Stimulated activated CD8-positive, alpha-beta memory T cell treated with anti-CD3 and anti-CD28 coated beads, Interleukin-7, amount 100 ng/mL, for 4 hours (primary cell): ENCODE results near the gene DCAF8L2.
"Not testable (repeated sequence)": the region's sequence is repeated elsewhere in the genome, so short reads cannot be mapped to it uniquely, and the experiment has no call there.

Experiments
- DNase-seq, 2 donors: peaks; one replicate each; pipeline ENCODE4 v3.0.0-alpha.2; 2020; ENCODE audit warnings: low read depth in 2 of 2

DCAF8L2 gene

GRCh38 chrX:27679281-27679680 lies 89.1 kb downstream of the DCAF8L2 start:
- no peak for DNase-seq

GRCh38 chrX:27680726-27681125 lies 90.6 kb downstream of the DCAF8L2 start:
- no peak for DNase-seq

GRCh38 chrX:27683566-27684208 lies 93.5 kb downstream of the DCAF8L2 start:
- DNase-seq = not testable (repeated sequence)

DNA sequence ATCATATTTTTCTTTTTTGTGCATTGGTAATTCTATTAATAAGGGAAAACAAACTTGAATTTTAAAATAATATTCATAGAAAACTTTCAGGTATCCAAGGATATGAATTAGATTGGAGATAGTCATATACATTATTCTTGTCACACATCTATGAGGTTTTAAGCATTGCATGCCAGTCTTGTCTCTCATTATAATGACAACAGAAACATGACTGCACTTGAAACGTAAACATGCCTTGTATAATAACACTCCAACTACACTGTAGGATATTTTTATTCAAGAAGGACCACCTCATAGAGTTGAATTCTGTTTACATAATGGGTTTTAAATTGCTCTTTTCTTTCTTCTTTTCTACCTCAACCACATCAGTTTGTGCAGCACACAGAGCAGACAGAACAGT lies 104.5 kb downstream of the DCAF8L2 start:
- DNase-seq = no peak

GRCh38 chrX:27706526-27706925 lies 116.4 kb downstream of the DCAF8L2 start:
- DNase-seq = no peak

DNA sequence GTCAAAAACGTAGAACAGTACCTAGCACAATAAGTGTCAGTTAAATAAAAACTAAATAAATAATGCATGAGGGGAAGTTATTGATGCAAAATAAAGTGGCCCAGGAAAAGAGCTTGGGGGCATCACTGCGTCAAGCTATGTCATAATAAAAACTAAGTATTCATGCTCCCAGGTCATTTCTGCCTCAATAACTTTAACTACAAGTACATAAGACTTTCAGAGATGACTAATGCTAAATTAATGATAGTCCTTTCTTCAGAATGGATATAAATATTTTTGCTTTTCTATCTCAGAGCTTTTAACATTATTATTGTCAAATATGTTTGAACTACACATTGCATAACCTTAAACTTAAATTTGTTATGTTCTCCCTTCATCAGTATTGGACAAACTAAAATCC lies 125.5 kb downstream of the DCAF8L2 start:
- DNase-seq = no peak

- no peak for DNase-seq
Observed at GRCh38 chrX:27728291-27728690, 138.1 kb downstream of the DCAF8L2 start.

DNA sequence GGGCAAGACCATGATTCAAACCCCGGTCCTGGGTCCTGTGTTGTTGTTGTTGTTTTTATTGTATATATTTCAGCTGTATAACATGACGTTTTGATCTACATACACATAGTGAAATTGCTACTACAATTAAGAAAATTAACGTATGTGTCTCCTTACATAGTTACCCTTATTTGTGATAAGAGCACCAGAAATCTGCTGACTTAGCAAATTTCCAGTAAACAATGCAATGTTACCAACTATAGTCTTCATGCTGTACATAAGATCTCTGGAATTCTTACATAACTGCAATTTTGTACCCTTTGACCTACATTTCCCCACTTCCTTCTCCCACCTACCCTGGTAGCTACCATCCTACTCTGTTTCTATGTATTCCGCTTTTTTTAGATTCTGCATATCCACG lies 141.8 kb downstream of the DCAF8L2 start:
- no peak for DNase-seq

DNA sequence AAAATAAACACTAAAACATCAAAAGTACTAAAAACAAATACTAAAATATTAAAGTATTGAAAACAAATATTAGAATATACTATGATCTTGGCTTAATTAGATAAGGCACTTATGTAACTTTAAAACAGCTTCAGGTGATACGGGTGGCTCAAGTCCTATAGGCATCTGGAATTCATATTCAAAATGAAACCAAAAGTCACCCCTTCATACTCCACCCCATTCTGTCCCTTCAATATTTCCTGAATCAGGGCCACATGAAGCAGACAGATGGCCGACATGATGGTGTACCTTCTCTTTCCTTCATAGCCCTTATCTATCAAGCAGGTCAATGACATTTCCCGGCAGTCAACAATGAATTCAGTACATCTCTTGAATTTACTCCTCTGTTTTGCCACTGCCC lies 145.8 kb downstream of the DCAF8L2 start:
- no peak for DNase-seq

GRCh38 chrX:27740933-27741332 lies 150.8 kb downstream of the DCAF8L2 start:
- no peak for DNase-seq

DNA sequence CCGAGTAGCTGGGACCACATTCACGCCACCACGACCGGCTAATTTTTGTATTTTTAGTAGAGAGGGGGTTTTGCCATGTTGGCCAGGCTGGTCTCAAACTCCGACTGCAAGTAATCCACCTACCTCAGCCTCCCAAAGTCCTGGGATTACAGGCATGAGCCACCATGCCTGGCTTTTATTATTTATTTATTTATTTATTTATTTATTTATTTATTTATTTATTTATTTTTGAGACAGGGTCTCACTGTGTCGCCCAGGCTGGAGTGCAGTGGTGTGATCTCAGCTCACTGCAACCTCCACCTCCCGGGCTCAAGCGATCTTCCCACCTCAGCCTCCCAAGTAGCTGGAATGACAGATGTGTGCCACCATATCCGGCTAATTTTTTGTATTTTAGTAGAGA lies 153.4 kb downstream of the DCAF8L2 start:
- DNase-seq = not testable (repeated sequence)

- no peak for DNase-seq
Observed at GRCh38 chrX:27746516-27746915, 156.4 kb downstream of the DCAF8L2 start.

GRCh38 chrX:27750298-27750697 lies 160.2 kb downstream of the DCAF8L2 start:
- DNase-seq = not testable (repeated sequence)

DNA sequence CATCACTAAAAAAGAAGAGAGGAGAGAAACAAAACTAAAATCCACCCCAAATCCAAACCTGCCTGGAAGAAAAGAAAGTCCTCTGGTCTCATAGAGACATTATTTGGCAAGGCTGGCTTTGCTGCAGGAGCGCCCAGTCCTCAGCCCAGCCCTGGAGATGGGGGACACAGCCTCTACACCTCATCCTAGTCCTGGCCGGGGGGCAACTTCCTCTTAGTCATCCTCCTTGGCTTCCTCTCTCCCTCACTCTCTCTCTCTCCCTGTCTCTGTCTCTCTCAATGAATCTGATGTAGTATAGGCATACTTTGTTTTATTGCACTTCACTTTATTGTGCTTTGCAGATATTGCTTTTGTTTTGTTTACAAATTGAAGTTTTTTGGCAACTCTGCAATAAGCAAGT lies 161.8 kb downstream of the DCAF8L2 start:
- DNase-seq = no peak

DNA sequence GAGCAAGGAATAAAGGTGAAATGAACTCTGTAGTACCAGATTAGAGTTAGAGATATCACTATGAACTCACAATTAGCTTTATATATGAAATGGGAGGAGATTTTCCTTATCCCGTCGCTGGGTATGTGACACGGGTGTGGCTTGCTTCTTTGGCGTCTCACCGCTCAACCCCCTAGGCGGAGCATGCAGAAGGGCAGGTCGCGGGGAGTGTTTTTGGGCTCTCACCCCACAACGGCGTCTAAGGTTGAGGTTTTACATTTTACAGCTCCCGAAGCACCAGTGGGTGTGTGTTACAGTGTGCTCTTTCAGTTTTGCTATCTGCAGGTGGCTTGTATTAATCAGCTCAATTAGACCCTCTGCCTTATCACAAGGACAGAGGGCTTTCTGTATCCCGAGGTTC lies 175.6 kb downstream of the DCAF8L2 start:
- no peak for DNase-seq

DNA sequence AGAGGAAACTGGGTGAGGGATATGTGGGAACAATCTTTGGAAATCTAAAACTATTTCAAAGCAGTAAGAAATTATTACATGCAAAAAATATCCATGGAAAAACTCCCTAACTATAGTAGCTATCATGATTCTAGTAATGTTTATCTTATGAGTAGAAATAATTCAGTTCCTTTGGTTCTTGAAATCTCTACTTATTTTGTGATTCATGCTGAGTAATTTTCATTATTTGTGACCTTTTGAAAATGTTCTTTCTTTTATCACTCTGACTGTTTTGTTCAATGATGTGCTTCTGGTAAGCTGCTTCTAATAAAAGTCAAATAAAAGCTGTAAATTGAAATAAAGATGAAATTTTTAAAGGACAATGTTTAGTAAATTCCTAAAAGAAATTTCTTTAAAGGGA lies 177.2 kb downstream of the DCAF8L2 start:
- DNase-seq = no peak

DNA sequence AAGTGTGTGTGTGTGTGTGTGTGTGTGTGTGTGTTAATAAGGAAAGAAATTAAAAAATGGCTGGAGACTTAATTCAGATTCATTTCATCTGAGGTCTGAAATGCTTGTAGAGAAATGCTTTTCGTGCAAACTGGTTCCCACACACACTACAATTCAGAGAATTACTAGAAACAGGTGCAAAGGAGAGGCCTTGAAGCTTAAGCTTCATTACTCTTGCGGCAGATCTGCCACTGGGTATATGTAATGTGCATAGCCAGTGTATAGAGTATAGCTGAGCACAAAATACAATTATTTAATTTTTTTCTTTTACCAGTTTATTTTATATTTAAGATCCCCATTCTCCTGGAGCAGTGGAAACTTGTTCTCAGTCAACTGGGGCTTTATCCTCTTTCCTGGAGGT lies 185.8 kb downstream of the DCAF8L2 start:
- no peak for DNase-seq

- DNase-seq = no peak
Observed at GRCh38 chrX:27796640-27797257, 206.6 kb downstream of the DCAF8L2 start.

DNA sequence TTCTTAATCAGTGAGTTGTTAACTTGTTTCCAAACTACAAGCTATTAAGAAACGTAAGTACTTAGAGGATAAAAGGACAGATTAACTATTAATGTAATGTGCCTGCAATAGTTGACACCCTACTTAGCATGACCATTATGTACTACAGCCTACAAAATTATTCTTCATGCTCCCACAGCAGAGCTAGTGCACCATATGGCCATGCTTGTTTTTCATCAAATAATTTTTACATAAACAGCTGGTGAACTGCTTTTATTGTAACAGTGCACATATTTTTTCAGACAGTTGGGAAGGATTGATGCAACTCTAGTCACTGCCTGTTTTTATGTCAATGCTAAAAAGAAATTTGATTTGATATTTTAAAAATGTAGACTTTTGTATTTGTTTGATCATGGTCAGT lies 207.4 kb downstream of the DCAF8L2 start:
- no peak for DNase-seq
